Body of pancreas (tissue), 4 donors: ENCODE data around the gene CAP1. TPM values are rescaled to one million over a fixed set of nuclear protein-coding genes. Genes with fewer than 3 reads are reported as not detected.

Experiments used
- ATAC-seq: fragments of 150-250 bp; one replicate; pipeline ENCODE4 v1.9.1; 2016
- DNase-seq, 4 donors: peaks; one replicate each; pipeline ENCODE4 v3.0.0-alpha.2; 2019
- H3K27ac ChIP-seq, 4 donors: fragments of 200-600 bp; sonication (generic); 1 replicate in 3 of 4; 2 replicates in 1 of 4; pipeline versions ENCODE4 v1.5.1 to v1.6.1; 2016 to 2019; ENCODE audit warnings: mild to moderate bottlenecking in 1 of 4, mixed read lengths in 1 of 4, moderate library complexity in 1 of 4
- H3K27me3 ChIP-seq, 2 donors: fragments of 200-600 bp; sonication (generic); one replicate each; pipeline ENCODE4 v1.6.0; 2016; ENCODE audit warnings: mild to moderate bottlenecking in 1 of 2
- H3K36me3 ChIP-seq, 2 donors: fragments of 200-600 bp; sonication (generic); replicated peaks in 1 of 2; 2 replicates each; pipeline ENCODE4 v1.5.1; 2016; ENCODE audit warnings: low read depth in 2 of 2; ENCODE audit not compliant: insufficient read depth in 1 of 2
- H3K4me1 ChIP-seq: fragments of 200-600 bp; sonication (generic); one replicate; pipeline ENCODE4 v1.6.0; 2016
- H3K4me3 ChIP-seq, 2 donors: fragments of 200-600 bp; sonication (generic); 1 replicate in 1 of 2; 2 replicates in 1 of 2; pipeline ENCODE4 v1.5.1; 2016 to 2019
- H3K9me3 ChIP-seq, 3 donors: fragments of 200-600 bp; sonication (generic); 1 replicate in 2 of 3; 2 replicates in 1 of 3; pipeline ENCODE4 v1.5.1; 2016
- CTCF ChIP-seq, 7 experiments: fragments of 450-650 bp in 4 of 7; fragments of 200-600 bp in 3 of 7; sonication (generic) in 3 of 7; IDR thresholded peaks; one replicate each; pipeline ENCODE4 v1.5.1; 2016 to 2019; ENCODE audit warnings: antibody characterized with exemption in 7 of 7
- POLR2A ChIP-seq, 3 donors: fragments of 450-650 bp; IDR thresholded peaks; one replicate each; pipeline ENCODE4 v1.6.1; 2016; ENCODE audit warnings: antibody characterized with exemption in 3 of 3, mild to moderate bottlenecking in 2 of 3
- WGBS, 2 donors: methylation state at CpG; one replicate each; pipeline ENCODE4 v1.1.5; 2017; 5-methylcytosine and 5-hydroxymethylcytosine counted together
- intact Hi-C: fragments of 100-400 bp; cut with DNase I; formaldehyde crosslinking; loops from one replicate; pipeline ENCODE4 v1.15.1; 2023
- total RNA-seq, 2 donors: library from RNA; depleted of rRNA; stranded (reverse); fragments of >200 nt; gene quantifications; one replicate each; pipeline ENCODE4 v1.1.0, GENCODE V29; 2016

Gene CAP1
- total RNA-seq, 2 donors from 2014 or later: 60.7 to 66.3 TPM

- no peak overlapping the region for H3K4me3 ChIP-seq
- 55 to 77% methylated on average over 3 of the region's 3 CpGs for WGBS, 2 donors
Measured at GRCh38 chr1:40038697-40039096, 1.8 kb upstream of the CAP1 start.

GRCh38 chr1:40039245-40039756, 1.2 kb upstream of the CAP1 start:
- DNase-seq: peak in 3 of 4 donors; percentile 46 to 58 (median 47)
- H3K27ac ChIP-seq: peak overlapping the region; percentile 96 to 98 (median 98)
- peaks cover 43% of the 10 kb centered on the region for H3K4me1 ChIP-seq
- intact Hi-C loops: no loop called here
- H3K9me3 ChIP-seq: no peaks in the 10 kb centered on the region
- no peak for ATAC-seq
- H3K36me3 ChIP-seq: no peaks in the 10 kb centered on the region
- TF ChIP-seq CTCF (IDR thresholded peaks at IDR 0.05) (peak in 1 of 7 experiments; percentile 19), POLR2A (IDR thresholded peaks at IDR 0.05) (no peak)
- peak overlapping the region; percentile 50 to 69 for H3K4me3 ChIP-seq
- H3K27me3 ChIP-seq: no peaks in the 10 kb centered on the region
- 0 to 1% methylated on average over 10 of the region's 10 CpGs for WGBS, 2 donors

More at GRCh38 chr1:40038697-40039096, 1.8 kb upstream of the CAP1 start:
- no peak for TF ChIP-seq CTCF (IDR thresholded peaks at IDR 0.05)
- TF ChIP-seq POLR2A (IDR thresholded peaks at IDR 0.05): no peak
- no peak for DNase-seq
- Histone ChIP-seq H3K4me1 (peaks cover 43% of the 10 kb centered on the region), H3K36me3 (no peaks in the 10 kb centered on the region), H3K27me3 (no peaks in the 10 kb centered on the region), H3K27ac (peak overlapping the region; percentile 96 to 98 (median 98)), H3K9me3 (no peaks in the 10 kb centered on the region)
- no peak for ATAC-seq
- intact Hi-C loops: no loop called here

GRCh38 chr1:40039757-40040510, 595 bp upstream of the CAP1 start:
- DNase-seq (peak; percentile 65 to 82 (median 70)), ATAC-seq (peak; percentile 54)
- peak; percentile 88 to 98 (median 97) for TF ChIP-seq POLR2A (IDR thresholded peaks at IDR 0.05)
- TF ChIP-seq CTCF (IDR thresholded peaks at IDR 0.05): no peak
- Histone ChIP-seq H3K9me3 (no peaks in the 10 kb centered on the region), H3K36me3 (no peaks in the 10 kb centered on the region), H3K4me1 (peaks cover 43% of the 10 kb centered on the region), H3K4me3 (peak overlapping the region; percentile 50 to 69), H3K27me3 (no peaks in the 10 kb centered on the region), H3K27ac (peak overlapping the region; percentile 96 to 98 (median 98))
- 0% methylated on average over 13 to 52 of the region's 52 CpGs for WGBS, 2 donors
- intact Hi-C loops: no loop called here

GRCh38 chr1:40041466-40041838, 923 bp downstream of the CAP1 start:
- H3K4me1 ChIP-seq: peaks cover 48% of the 10 kb centered on the region
- DNase-seq: no peak
- H3K9me3 ChIP-seq: no peaks in the 10 kb centered on the region
- no peaks in the 10 kb centered on the region for H3K27me3 ChIP-seq
- 7 to 16% methylated on average over 5 of the region's 5 CpGs for WGBS, 2 donors
- TF ChIP-seq CTCF (IDR thresholded peaks at IDR 0.05) (no peak), POLR2A (IDR thresholded peaks at IDR 0.05) (no peak)
- no peak for ATAC-seq
- peak overlapping the region; percentile 88 to 98 for H3K4me3 ChIP-seq
- H3K27ac ChIP-seq: peak overlapping the region in 3 of 4 donors; percentile 96 to 98 (median 97)
- intact Hi-C loops: no loop called here
- H3K36me3 ChIP-seq: no peaks in the 10 kb centered on the region
